Activated naive CD8-positive, alpha-beta T cell treated with anti-CD3 and anti-CD28 coated beads, Interleukin-2, amount 10 ng/mL, durations not matched to agents 7 days and 5 days (primary cell): Measurements from ENCODE around the gene CKS1B. TPM values are rescaled to one million over a fixed set of nuclear protein-coding genes. Genes with fewer than 3 reads are reported as not detected.
A peak's percentile ranks its signal among the peaks of the same experiment; 100 is the strongest.
"Not testable (repeated sequence)": the region's sequence is repeated elsewhere in the genome, so short reads cannot be mapped to it uniquely, and the experiment has no call there.

ENCODE experiments used
- ATAC-seq: fragments of 150-1000 bp; cut with Tn5 transposase; one replicate; pipeline ENCODE4 v1.10.0; 2021; ENCODE audit warnings: low read depth, moderate library complexity
- POLR2A ChIA-PET: fragments of 350-600 bp; sonication (Branson Sonifier 250); formaldehyde crosslinking; loops from one replicate; lab custom pipeline; 2021; ENCODE audit warnings: antibody characterized with exemption; lab: Charles Lee
- DNase-seq: peaks from one replicate; pipeline ENCODE4 v3.0.0; 2021
- H3K27ac Mint-ChIP-seq: one replicate; pipeline ENCODE4 v1.8.0; 2022; ENCODE audit warnings: mild to moderate bottlenecking, mixed read lengths
- H3K27me3 Mint-ChIP-seq: one replicate; pipeline ENCODE4 v1.8.0; 2022; ENCODE audit warnings: mild to moderate bottlenecking, moderate library complexity, mixed read lengths
- H3K36me3 Mint-ChIP-seq: one replicate; pipeline ENCODE4 v1.8.0; 2021; ENCODE audit warnings: mild to moderate bottlenecking, mixed read lengths
- H3K4me1 Mint-ChIP-seq: one replicate; pipeline ENCODE4 v1.8.0; 2021; ENCODE audit warnings: mixed read lengths
- H3K4me3 Mint-ChIP-seq: one replicate; pipeline ENCODE4 v1.8.0; 2022; ENCODE audit warnings: mild to moderate bottlenecking, moderate library complexity, mixed read lengths
- H3K9me3 Mint-ChIP-seq: one replicate; pipeline ENCODE4 v1.8.0; 2021; ENCODE audit warnings: mixed read lengths
- total RNA-seq, 2 experiments: library from RNA; stranded (reverse); gene quantifications; one replicate each; pipeline ENCODE4 v1.2.3, GENCODE V29; 2021

Gene CKS1B
- total RNA-seq, 2 experiments from 2014 or later = 112 to 114 TPM

DNA sequence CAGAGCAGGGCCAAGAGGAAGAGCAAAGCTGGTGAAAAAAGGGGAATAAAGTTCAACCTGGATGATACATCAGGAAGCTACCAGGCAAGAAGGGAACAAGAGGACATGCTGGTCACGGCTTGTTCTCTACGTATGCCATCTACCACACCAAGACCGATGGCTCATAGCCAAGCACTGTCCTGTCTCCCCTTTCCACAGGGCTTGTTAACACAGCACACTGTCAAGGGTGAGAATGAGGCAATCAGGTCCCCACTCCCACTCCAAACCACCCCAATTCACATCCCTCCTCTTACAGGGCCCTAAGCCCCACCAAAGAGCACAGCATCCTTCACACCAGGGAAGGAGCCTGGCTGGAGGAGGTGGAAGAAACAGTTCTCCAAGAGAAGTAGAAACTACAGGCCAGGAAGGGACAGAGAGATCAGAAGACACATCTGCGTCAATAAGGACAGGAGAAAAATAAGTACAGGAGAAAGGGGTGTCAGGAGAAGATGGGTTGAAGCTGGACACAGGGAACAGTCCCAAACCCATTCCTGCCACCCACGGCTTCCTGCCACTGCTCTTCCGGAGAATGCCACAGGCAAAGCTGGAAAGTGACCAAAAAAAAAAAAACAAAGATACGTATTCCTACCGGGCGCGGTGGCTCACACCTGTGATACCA lies 3.0 kb upstream of the CKS1B start:
- ATAC-seq (no peak), DNase-seq (no peak)
- Mint-ChIP-seq H3K27me3 (no peaks in the 10 kb centered on the region), H3K4me3 (no peak overlapping the region), H3K27ac (peak overlapping the region; percentile 59), H3K36me3 (peaks cover 19% of the 10 kb centered on the region), H3K9me3 (no peaks in the 10 kb centered on the region), H3K4me1 (peaks cover 37% of the 10 kb centered on the region)
- POLR2A ChIA-PET = interaction anchor here (0.7 to 1.8 kb wide), 6 partner anchors 11 to 79 kb away, joined by 3 to 9 read pairs (median 4); partner anchors contain the start of genes PBXIP1 and PMVK

DNA sequence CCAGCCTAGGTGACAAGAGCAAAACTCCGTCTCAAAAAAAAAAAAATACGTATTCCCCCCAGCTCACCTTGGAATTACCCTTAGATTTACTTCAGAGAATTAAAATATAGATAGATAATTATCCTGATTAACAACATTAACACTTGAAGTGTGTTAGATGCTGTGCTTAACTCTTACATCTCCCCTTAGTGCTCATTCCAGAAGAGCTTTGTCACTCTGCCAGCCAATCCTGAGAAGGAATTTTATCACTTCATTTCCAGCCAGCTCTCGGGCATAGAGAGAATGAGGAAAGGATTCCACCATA lies 2.3 kb upstream of the CKS1B start:
- no peaks in the 10 kb centered on the region for H3K9me3 Mint-ChIP-seq
- no peaks in the 10 kb centered on the region for H3K27me3 Mint-ChIP-seq
- POLR2A ChIA-PET = interaction anchor here (0.7 to 1.8 kb wide), 3 partner anchors 12 to 20 kb away, joined by 4 to 6 read pairs (median 4); partner anchors contain the start of gene PBXIP1
- H3K36me3 Mint-ChIP-seq = peaks cover 19% of the 10 kb centered on the region
- ATAC-seq (no peak), DNase-seq (no peak)
- H3K27ac Mint-ChIP-seq = peak overlapping the region; percentile 46
- peaks cover 40% of the 10 kb centered on the region for H3K4me1 Mint-ChIP-seq
- no peak overlapping the region for H3K4me3 Mint-ChIP-seq

DNA sequence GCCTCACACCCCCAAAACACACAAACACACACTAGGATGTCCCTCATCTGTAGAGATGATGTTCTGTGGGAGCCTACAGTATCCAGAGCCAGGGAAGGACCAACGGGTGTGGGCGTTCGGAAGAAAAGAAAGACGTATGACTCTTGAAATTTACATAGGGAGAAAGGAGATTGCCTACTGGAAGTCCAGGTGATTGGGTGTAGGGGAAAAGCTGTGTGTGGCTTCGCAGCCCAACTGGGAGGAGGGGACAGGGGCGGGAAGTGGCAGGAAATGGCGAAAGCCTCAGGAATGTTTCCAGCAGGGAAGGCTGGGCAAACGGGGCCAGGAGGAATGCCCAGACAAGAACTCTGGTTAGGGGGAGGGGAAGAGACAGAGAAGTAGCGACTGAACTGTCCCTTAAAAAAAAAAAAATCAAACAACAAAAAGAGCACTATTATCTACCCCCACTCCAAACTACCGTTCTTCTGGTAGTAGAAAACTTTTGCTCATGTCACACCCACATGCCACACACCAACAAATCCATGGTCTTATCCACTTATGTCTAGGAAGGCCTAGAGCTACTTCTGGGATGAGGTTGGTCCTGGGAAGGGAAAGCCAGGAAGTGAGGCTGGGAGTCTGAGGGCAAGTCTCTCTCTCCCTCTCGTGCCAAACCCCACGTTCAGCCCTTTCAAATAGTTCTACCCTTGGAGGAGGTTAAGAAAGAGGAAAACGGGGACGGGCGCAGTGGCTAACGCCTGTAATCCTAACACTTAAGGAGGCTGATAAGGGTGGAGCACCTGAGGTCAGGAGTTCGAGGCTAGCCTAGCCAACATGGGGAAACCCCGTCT lies 1.8 kb upstream of the CKS1B start:
- peaks cover 42% of the 10 kb centered on the region for H3K4me1 Mint-ChIP-seq
- H3K9me3 Mint-ChIP-seq = no peaks in the 10 kb centered on the region
- POLR2A ChIA-PET = interaction anchor here (0.7 to 3.3 kb wide), 10 partner anchors 10 to 1323 kb away, joined by 3 to 43 read pairs (median 6); partner anchors contain the start of genes FLAD1, PBXIP1 and PYGO2
- peaks cover 19% of the 10 kb centered on the region for H3K36me3 Mint-ChIP-seq
- DNase-seq (no peak), ATAC-seq (no peak)
- H3K27me3 Mint-ChIP-seq = no peaks in the 10 kb centered on the region
- H3K4me3 Mint-ChIP-seq = no peak overlapping the region
- H3K27ac Mint-ChIP-seq = peak overlapping the region; percentile 46

DNA sequence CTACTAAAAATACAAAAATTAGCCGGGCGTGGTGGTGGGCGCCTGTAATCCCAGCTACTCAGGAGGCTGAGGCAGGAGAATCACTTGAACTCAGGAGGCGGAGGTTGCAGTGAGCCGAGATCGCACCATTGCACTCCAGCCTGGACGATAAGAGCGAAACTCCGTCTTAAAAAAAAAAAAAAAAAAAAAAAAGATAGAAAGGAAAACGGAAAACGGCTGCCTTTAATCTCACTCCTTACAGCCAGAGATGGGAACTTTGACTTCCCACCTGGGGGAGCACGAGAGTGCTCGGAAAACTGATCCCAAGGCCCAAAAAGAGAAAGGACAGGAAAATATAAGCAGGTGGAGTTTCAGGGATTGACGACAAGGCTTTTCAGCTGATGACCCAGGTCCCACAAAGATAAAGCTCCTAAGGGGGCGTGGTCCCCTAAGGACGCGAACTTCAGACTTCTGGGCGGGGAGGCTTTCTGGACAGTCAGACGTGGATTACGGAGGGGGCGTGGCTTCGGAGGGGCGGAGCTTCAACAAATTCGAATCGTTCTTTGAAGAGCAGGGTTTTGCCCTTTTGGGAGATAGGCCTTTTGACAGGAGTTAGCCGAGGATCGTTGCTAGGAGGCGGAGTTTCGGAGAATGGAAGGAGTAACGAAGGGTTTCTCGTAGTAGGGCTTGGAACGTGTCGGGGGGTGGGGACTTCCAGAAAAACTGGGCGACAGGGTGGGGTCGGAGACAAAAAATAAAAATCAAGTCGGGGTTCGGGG lies 958 bp upstream of the CKS1B start:
- ATAC-seq = peak; percentile 6
- peak; percentile 93 for DNase-seq
- H3K27me3 Mint-ChIP-seq = no peaks in the 10 kb centered on the region
- peaks cover 41% of the 10 kb centered on the region for H3K4me1 Mint-ChIP-seq
- no peaks in the 10 kb centered on the region for H3K9me3 Mint-ChIP-seq
- no peak overlapping the region for H3K27ac Mint-ChIP-seq
- POLR2A ChIA-PET = interaction anchor here (0.7 to 3.5 kb wide), 18 partner anchors 9 to 1324 kb away, joined by 3 to 43 read pairs (median 8); partner anchors contain the start of genes FLAD1, PBXIP1, PMVK and PYGO2
- H3K36me3 Mint-ChIP-seq = peaks cover 16% of the 10 kb centered on the region
- H3K4me3 Mint-ChIP-seq = no peak overlapping the region

DNA sequence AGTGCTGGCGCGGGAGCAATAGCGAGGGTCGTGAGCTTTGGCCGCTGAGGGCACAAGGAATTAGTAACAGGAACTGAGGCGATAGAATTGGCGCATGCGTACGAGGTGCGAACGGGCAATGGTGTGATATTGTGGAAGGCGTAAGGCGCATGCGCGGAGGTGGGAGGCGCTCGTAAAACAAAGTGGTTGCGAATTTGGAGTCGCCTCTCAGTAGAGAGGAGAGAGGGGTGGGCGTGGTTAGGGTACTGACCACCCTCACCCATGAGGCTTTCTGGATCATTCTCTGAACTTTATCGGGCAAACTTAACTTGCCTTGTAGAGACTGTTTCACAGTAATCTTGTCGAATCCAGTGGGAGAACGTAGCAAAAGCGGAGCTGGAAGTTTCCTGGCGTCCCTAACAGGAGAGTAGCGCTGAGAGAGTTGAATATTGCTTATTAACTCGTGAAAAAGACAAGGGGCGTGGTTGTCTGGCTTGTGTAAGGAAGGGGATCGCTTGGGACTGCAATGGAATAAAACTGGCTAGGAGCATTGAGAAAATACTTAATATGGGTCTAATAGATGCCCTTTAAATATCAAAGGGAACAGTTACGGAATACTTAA lies 427 bp downstream of the CKS1B start:
- H3K4me1 Mint-ChIP-seq = peaks cover 33% of the 10 kb centered on the region
- ATAC-seq (peak; percentile 51), DNase-seq (peak; percentile 94)
- H3K27me3 Mint-ChIP-seq = no peaks in the 10 kb centered on the region
- POLR2A ChIA-PET = interaction anchor here (0.9 to 3.5 kb wide), 11 partner anchors 9 to 46 kb away, joined by 3 to 43 read pairs (median 18); partner anchors contain the start of genes FLAD1, PBXIP1, PMVK and PYGO2
- H3K4me3 Mint-ChIP-seq = no peak overlapping the region
- H3K36me3 Mint-ChIP-seq = peaks cover 12% of the 10 kb centered on the region
- H3K9me3 Mint-ChIP-seq = no peaks in the 10 kb centered on the region
- H3K27ac Mint-ChIP-seq = no peak overlapping the region

DNA sequence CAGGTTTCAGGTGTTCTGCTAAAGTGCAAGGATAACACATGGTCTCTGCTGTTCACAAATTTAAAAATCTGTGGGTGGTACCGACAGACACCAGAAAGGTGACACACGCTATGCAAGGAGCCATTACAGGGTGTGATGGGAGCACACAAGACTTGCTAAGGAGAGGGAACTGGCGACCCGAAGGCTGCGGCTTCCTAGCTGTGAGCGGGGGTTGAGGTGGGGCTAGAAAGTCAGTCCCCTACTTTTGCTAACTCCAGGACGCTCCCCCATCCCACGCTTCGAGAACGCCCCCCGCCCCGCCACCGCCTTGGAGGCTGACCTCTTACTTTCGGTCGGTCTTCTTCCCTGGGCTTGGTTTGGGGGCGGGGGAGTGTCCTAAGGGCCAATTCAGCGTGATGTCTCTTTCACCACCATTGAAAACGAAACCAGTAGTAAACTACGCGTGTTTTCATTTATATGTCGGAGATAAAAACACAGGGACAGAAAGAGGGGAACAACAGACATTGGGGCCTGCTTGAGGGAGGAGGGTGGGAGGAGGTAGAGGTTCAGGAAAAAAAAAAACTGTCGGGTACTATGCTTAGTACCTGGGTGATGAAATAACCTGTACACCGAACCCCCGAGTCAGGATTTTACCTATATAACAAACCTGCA lies 1.1 kb downstream of the CKS1B start:
- no peak for ATAC-seq

DNA sequence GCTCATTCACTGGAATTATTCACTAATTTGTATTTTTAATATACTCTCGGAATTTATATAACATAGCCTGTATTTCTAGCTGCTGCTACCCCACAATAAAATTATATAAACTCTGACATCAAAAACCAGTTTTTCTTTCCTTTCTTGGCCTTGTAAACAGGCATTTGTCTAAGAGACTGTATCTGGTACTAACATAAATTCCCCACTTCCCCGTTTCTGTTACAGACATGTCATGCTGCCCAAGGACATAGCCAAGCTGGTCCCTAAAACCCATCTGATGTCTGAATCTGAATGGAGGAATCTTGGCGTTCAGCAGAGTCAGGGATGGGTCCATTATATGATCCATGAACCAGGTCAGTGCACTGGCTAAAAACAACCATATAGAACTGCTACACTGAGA lies 3.3 kb downstream of the CKS1B start:
- H3K4me1 Mint-ChIP-seq = peaks cover 20% of the 10 kb centered on the region
- H3K36me3 Mint-ChIP-seq = peaks cover 12% of the 10 kb centered on the region
- peak overlapping the region; percentile 18 for H3K27ac Mint-ChIP-seq
- DNase-seq, H3K27me3 Mint-ChIP-seq, ATAC-seq, H3K9me3 Mint-ChIP-seq, POLR2A ChIA-PET, H3K4me3 Mint-ChIP-seq: not testable (repeated sequence)

More for the DNA sequence above, 1.1 kb downstream of the CKS1B start:
- no peaks in the 10 kb centered on the region for H3K27me3 Mint-ChIP-seq
- H3K9me3 Mint-ChIP-seq = no peaks in the 10 kb centered on the region
- DNase-seq = peak; percentile 63
- H3K4me1 Mint-ChIP-seq = peaks cover 33% of the 10 kb centered on the region
- POLR2A ChIA-PET = interaction anchor here (0.6 to 3.5 kb wide), 10 partner anchors 8 to 45 kb away, joined by 3 to 43 read pairs (median 15); partner anchors contain the start of genes FLAD1, PBXIP1 and PYGO2
- no peak overlapping the region for H3K27ac Mint-ChIP-seq
- no peak overlapping the region for H3K4me3 Mint-ChIP-seq
- peaks cover 14% of the 10 kb centered on the region for H3K36me3 Mint-ChIP-seq

DNA sequence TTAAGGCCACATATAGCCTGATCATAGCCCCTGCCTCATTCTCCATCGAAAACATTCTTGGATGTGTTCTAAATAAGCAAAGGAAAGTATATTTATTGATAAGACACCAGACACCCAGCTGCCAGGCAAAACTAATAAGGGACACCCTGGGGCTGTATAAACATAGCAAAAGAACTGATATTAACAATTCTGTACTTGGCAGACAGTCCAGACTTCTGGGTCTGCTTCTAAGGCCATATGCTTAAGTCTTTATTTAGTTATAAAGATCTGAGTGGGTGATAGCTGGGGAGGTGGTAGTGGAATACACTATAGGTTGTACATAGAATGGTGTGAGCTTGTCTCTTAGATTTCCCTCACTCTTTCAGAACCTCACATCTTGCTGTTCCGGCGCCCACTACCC lies 3.9 kb downstream of the CKS1B start:
- H3K27me3 Mint-ChIP-seq = no peaks in the 10 kb centered on the region
- H3K4me1 Mint-ChIP-seq = peaks cover 17% of the 10 kb centered on the region
- DNase-seq (no peak), ATAC-seq (no peak)
- POLR2A ChIA-PET = no interaction called here
- H3K36me3 Mint-ChIP-seq = peaks cover 12% of the 10 kb centered on the region
- H3K9me3 Mint-ChIP-seq = no peaks in the 10 kb centered on the region
- no peak overlapping the region for H3K27ac Mint-ChIP-seq
- no peak overlapping the region for H3K4me3 Mint-ChIP-seq

DNA sequence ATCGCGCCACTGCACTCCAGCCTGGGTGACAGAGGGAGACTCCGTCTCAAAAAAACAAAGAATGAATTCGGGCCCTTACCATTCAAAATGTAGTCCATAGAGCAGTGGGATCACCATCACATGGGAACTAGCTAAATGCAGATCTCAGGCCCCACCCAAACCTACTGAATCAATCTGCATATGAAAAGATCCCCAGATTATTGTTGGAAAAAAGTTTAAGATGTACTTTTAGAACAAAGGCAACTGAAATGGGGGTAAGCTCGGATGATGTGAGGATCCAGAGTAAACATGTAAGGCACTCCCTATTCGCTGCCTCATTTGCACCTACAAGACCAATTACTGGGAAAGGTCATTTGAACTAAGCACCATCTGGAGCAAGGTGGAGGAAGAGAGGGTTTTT lies 7.9 kb downstream of the CKS1B start:
- H3K4me1 Mint-ChIP-seq = peaks cover 15% of the 10 kb centered on the region
- POLR2A ChIA-PET = interaction anchor here (1.4 to 5.2 kb wide), 10 partner anchors 8 to 102 kb away, joined by 4 to 36 read pairs (median 16); partner anchors contain the start of genes CKS1B, LENEP, PBXIP1 and PMVK
- H3K9me3 Mint-ChIP-seq = no peaks in the 10 kb centered on the region
- peaks cover 12% of the 10 kb centered on the region for H3K36me3 Mint-ChIP-seq
- DNase-seq = no peak
- H3K4me3 Mint-ChIP-seq = no peak overlapping the region
- H3K27me3 Mint-ChIP-seq = no peaks in the 10 kb centered on the region
- H3K27ac Mint-ChIP-seq = no peak overlapping the region
- no peak for ATAC-seq

DNA sequence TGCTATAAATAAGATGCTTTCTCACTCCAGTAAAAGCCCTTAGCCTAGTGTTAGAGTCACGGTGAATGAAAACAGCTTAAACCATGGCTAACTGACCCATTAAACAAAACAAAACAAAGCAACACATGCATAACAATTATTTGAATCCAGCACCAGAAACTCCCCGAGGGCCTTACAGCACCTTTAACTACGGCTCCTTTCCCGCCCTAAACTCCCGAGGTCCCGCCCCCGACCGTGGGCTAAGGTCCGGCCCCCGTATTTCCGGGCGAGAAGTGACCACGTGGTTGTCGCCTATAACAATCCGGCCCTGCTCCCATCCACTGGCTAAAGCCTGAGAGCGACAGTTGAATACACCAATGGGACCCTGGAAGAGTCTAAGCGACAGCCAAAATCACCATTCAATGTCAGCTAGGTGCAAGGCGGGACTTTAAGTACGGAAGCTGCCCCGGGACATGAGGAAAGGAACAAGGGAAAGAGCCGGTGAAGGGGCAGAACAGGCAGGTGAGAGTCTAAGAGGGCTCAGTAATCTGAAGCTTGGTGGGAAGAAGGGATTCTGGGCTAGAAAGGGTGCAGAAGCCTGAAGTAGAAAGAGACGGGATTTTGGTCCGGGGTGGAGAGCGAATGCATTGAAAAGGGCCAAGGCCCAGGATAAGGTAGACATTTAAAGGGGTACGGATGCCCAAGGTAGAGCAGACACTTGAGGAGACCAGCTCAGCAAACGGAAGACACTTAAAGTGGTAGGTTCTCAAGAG lies 8.6 kb downstream of the CKS1B start, which contains the start of gene FLAD1:
Gene FLAD1, plus strand, starts transcription at position 448 of the 752 bp plus-strand sequence. CDS start 351 bp downstream, outside the sequence.
- H3K9me3 Mint-ChIP-seq = no peaks in the 10 kb centered on the region
- H3K27ac Mint-ChIP-seq = no peak within 1 kb of the TSS
- POLR2A ChIA-PET = interaction anchor here (0.7 to 5.2 kb wide), 16 partner anchors 9 to 425 kb away, joined by 3 to 36 read pairs (median 7); partner anchors contain the start of genes ADAM15, CKS1B, LENEP and PBXIP1
- no peaks in the 10 kb centered on the region for H3K27me3 Mint-ChIP-seq
- peak; percentile 90 for DNase-seq
- peak; percentile 100 for ATAC-seq
- no peak within 1 kb of the TSS for H3K4me3 Mint-ChIP-seq
- H3K4me1 Mint-ChIP-seq = peaks cover 10% of the 10 kb centered on the region
- peaks cover 10% of the 10 kb centered on the region for H3K36me3 Mint-ChIP-seq

DNA sequence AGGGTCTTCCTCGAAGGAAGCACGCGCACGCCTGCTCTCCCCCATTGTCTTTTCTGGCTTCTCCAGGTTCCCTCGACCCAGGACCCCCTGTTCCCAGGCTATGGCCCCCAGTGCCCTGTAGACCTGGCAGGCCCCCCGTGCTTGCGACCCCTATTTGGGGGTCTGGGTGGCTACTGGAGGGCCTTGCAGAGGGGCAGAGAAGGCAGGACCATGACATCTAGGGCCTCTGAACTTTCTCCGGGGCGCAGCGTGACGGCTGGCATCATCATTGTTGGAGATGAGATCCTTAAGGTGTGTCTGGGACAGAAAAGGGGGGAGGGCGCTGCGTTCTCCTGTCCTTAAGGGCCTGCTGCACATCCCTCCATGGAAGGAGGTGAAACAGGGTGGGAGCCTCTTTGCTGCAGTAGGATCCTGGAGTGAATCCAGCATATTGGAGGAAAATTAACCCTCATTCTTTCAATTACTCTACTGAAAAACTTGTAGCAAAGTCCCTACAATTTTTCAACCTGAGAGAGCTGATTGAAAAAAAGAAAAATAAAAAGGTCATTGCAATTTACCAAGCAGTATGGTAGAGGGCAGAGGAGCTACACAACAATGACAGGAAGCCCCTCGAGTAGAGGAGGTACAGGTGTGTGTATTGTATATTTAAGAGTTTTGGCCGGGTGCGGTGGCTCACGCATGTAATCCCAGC lies 9.4 kb downstream of the CKS1B start:
- ATAC-seq = no peak
- no peak for DNase-seq
- Mint-ChIP-seq H3K27ac (no peak overlapping the region), H3K36me3 (peaks cover 13% of the 10 kb centered on the region), H3K9me3 (no peaks in the 10 kb centered on the region), H3K4me3 (no peak overlapping the region), H3K27me3 (no peaks in the 10 kb centered on the region), H3K4me1 (peaks cover 13% of the 10 kb centered on the region)
- POLR2A ChIA-PET = interaction anchor here (0.7 to 5.2 kb wide), 17 partner anchors 10 to 426 kb away, joined by 3 to 36 read pairs (median 7); partner anchors contain the start of genes ADAM15, CKS1B, LENEP and PBXIP1
